ENCODE data around the gene WFIKKN2. TPM values are rescaled to one million over a fixed set of nuclear protein-coding genes. Genes with fewer than 3 reads are reported as not detected.

Gene WFIKKN2
- total RNA-seq, 1 experiment from 2014 or later = 0.05 TPM

- H3K9ac ChIP-seq (ENCODE audit: low read length) = no peak overlapping the region
- TF ChIP-seq MAX (IDR thresholded peaks at IDR 0.05) (no peak), TCF7L2 (IDR thresholded peaks at IDR 0.05; ENCODE audit: borderline replicate concordance, extremely low read depth, insufficient read depth, insufficient read length) (no peak)
- no peak overlapping the region for H3K4me3 ChIP-seq (replicated peaks in 1 of 2; ENCODE audit: low read depth in 1 of 2, low read length in 2 of 2)
- no peaks in the 10 kb centered on the region for H3K27me3 ChIP-seq (ENCODE audit: insufficient read depth, low read length)
- no peaks in the 10 kb centered on the region for H4K20me1 ChIP-seq (ENCODE audit: insufficient read depth)
- no peak overlapping the region for H2AFZ ChIP-seq (ENCODE audit: low read depth, low read length, poor library complexity, severe bottlenecking)
- ChIA-PET POLR2A (no interaction called here), CTCF (interaction anchor here (1.9 kb wide), 1 partner anchor 54 kb away, joined by 6 read pairs; no protein-coding TSS in a partner anchor), RAD21 (ENCODE audit: low non-redundant PET in 1 of 2, low total read pairs in 2 of 2, uncharacterized antibody in 2 of 2, unreplicated experiment in 2 of 2) (no interaction called here)
- H3K9me2 ChIP-seq (ENCODE audit: insufficient read depth) = no peaks in the 10 kb centered on the region
- DNase-seq (ENCODE audit: low read depth, low spot score) (no peak), ATAC-seq (no peak)
- intact Hi-C loops (cut with micrococcal nuclease) = no loop called here
- H3K27ac ChIP-seq (ENCODE audit: low read depth, low read length) = no peak overlapping the region
- H3K9me3 ChIP-seq (ENCODE audit: control insufficient read depth in 1 of 2, insufficient read depth in 1 of 2, low read depth in 1 of 2, low read length in 2 of 2) = no peaks in the 10 kb centered on the region
- H3K36me3 ChIP-seq (ENCODE audit: control insufficient read depth in 1 of 2, insufficient read depth in 2 of 2, low read length in 2 of 2) = no peaks in the 10 kb centered on the region
- no peaks in the 10 kb centered on the region for H3K79me2 ChIP-seq (ENCODE audit: insufficient read depth, low read length)
- H3K4me2 ChIP-seq (ENCODE audit: low read length) = no peak overlapping the region
- no TSS peak for BruUV-seq (replicated peaks)
- H3K4me1 ChIP-seq (ENCODE audit: control insufficient read depth in 1 of 2, insufficient read depth in 2 of 2, low read length in 2 of 2) = peaks cover 0 to 6% of the 10 kb centered on the region in 2 experiments; a peak in 1 of 4 replicates
Measured at GRCh38 chr17:50837286-50837979, 2.0 kb downstream of the WFIKKN2 start.

- Histone ChIP-seq H3K79me2 (ENCODE audit: insufficient read depth, low read length) (no peaks in the 10 kb centered on the region), H3K4me3 (replicated peaks in 1 of 2; ENCODE audit: low read depth in 1 of 2, low read length in 2 of 2) (no peak overlapping the region), H3K9me3 (ENCODE audit: control insufficient read depth in 1 of 2, insufficient read depth in 1 of 2, low read depth in 1 of 2, low read length in 2 of 2) (no peaks in the 10 kb centered on the region), H3K27ac (ENCODE audit: low read depth, low read length) (no peak overlapping the region), H3K9me2 (ENCODE audit: insufficient read depth) (no peaks in the 10 kb centered on the region), H3K27me3 (ENCODE audit: insufficient read depth, low read length) (no peaks in the 10 kb centered on the region), H4K20me1 (ENCODE audit: insufficient read depth) (no peaks in the 10 kb centered on the region), H3K4me2 (ENCODE audit: low read length) (no peak overlapping the region), H3K9ac (ENCODE audit: low read length) (no peak overlapping the region), H3K36me3 (ENCODE audit: control insufficient read depth in 1 of 2, insufficient read depth in 2 of 2, low read length in 2 of 2) (no peaks in the 10 kb centered on the region), H3K4me1 (ENCODE audit: control insufficient read depth in 1 of 2, insufficient read depth in 2 of 2, low read length in 2 of 2) (peaks cover 0 to 9% of the 10 kb centered on the region in 2 experiments; a peak in 1 of 4 replicates), H2AFZ (ENCODE audit: low read depth, low read length, poor library complexity, severe bottlenecking) (no peak overlapping the region)
- ATAC-seq = no peak
- RAD21 ChIA-PET (ENCODE audit: low non-redundant PET in 1 of 2, low total read pairs in 2 of 2, uncharacterized antibody in 2 of 2, unreplicated experiment in 2 of 2) = no interaction called here
- BruUV-seq (replicated peaks) = no TSS peak
- POLR2A ChIA-PET = interaction anchor here (1.2 kb wide), 1 partner anchor 28 kb away, joined by 3 read pairs; the partner anchor contains the start of gene TOB1
- no peak for DNase-seq (ENCODE audit: low read depth, low spot score)
- CTCF ChIA-PET = interaction anchor here (0.8 to 6.8 kb wide), 5 partner anchors 21 to 287 kb away, joined by 3 to 127 read pairs (median 3); no protein-coding TSS in a partner anchor
- intact Hi-C loops (cut with micrococcal nuclease) = no loop called here
- TF ChIP-seq CEBPB (IDR thresholded peaks at IDR 0.05; ENCODE audit: low read depth) (no peak), ELF1 (IDR thresholded peaks at IDR 0.05; ENCODE audit: borderline replicate concordance, low read depth) (no peak)
Measured at GRCh38 chr17:50837980-50838954, 2.9 kb downstream of the WFIKKN2 start.
